ENCODE measurements around the gene ZNF24.

- no peak for TF ChIP-seq TAF1 (IDR thresholded peaks at IDR 0.05; ENCODE audit: borderline replicate concordance, low read depth, low read length)
- TF ChIP-seq POLR2A (IDR thresholded peaks at IDR 0.05; ENCODE audit: low read depth, low read length), result no peak
- no peak for TF ChIP-seq POLR2AphosphoS5 (IDR thresholded peaks at IDR 0.05; ENCODE audit: low read depth, low read length)
Measured at GRCh38 chr18:35362531-35362930, 18.3 kb upstream of the ZNF24 start.
